ENCODE results near the gene TTLL10. TPM values are rescaled to one million over a fixed set of nuclear protein-coding genes. Genes with fewer than 3 reads are reported as not detected.

TTLL10 gene
- total RNA-seq, 3 donors from 2014 or later: not detected

GRCh38 chr1:1160281-1160930 is 13.3 kb upstream of the TTLL10 start:
- Mint-ChIP-seq H3K27me3 (ENCODE audit: low read depth) (no peaks in the 10 kb centered on the region), H3K36me3 (ENCODE audit: insufficient read depth) (no peaks in the 10 kb centered on the region), H3K4me1 (ENCODE audit: low read depth) (no peaks in the 10 kb centered on the region)

GRCh38 chr1:1161078-1161682 is 12.5 kb upstream of the TTLL10 start:
- H3K36me3 Mint-ChIP-seq (ENCODE audit: insufficient read depth): no peaks in the 10 kb centered on the region
- no peak overlapping the region for H3K4me3 Mint-ChIP-seq
- ATAC-seq: no peak
- DNase-seq: no peak
- H3K27me3 Mint-ChIP-seq (ENCODE audit: low read depth): no peaks in the 10 kb centered on the region
- H3K4me1 Mint-ChIP-seq (ENCODE audit: low read depth): peaks cover 2% of the 10 kb centered on the region
- H3K9me3 Mint-ChIP-seq: no peaks in the 10 kb centered on the region

More at GRCh38 chr1:1160281-1160930, 13.3 kb upstream of the TTLL10 start:
- ATAC-seq: no peak
- no peak overlapping the region for H3K4me3 Mint-ChIP-seq
- DNase-seq: no peak
- peaks cover under 1% of the 10 kb centered on the region for H3K9me3 Mint-ChIP-seq

GRCh38 chr1:1161683-1162079 is 12.0 kb upstream of the TTLL10 start:
- Mint-ChIP-seq H3K27me3 (ENCODE audit: low read depth) (no peaks in the 10 kb centered on the region), H3K36me3 (ENCODE audit: insufficient read depth) (no peaks in the 10 kb centered on the region), H3K9me3 (no peaks in the 10 kb centered on the region), H3K4me1 (ENCODE audit: low read depth) (peaks cover 2% of the 10 kb centered on the region), H3K4me3 (no peak overlapping the region)
- DNase-seq: no peak
- ATAC-seq: no peak

- no peaks in the 10 kb centered on the region for H3K9me3 Mint-ChIP-seq
- H3K4me1 Mint-ChIP-seq (ENCODE audit: low read depth): peaks cover 2% of the 10 kb centered on the region
- no peak for ATAC-seq
These were observed 10.8 kb upstream of the TTLL10 start for GRCh38 chr1:1162597-1163537.

GRCh38 chr1:1163538-1164070 is 10.1 kb upstream of the TTLL10 start:
- H3K9me3 Mint-ChIP-seq: no peaks in the 10 kb centered on the region
- H3K4me1 Mint-ChIP-seq (ENCODE audit: low read depth): peaks cover 2% of the 10 kb centered on the region
- no peak overlapping the region for H3K4me3 Mint-ChIP-seq
- H3K27me3 Mint-ChIP-seq (ENCODE audit: low read depth): no peaks in the 10 kb centered on the region
- H3K36me3 Mint-ChIP-seq (ENCODE audit: insufficient read depth): no peaks in the 10 kb centered on the region
- no peak for ATAC-seq
- no peak for DNase-seq

More at GRCh38 chr1:1162597-1163537, 10.8 kb upstream of the TTLL10 start:
- Mint-ChIP-seq H3K4me3 (no peak overlapping the region), H3K27me3 (ENCODE audit: low read depth) (no peaks in the 10 kb centered on the region), H3K36me3 (ENCODE audit: insufficient read depth) (no peaks in the 10 kb centered on the region)
- DNase-seq: no peak

- no peaks in the 10 kb centered on the region for H3K36me3 Mint-ChIP-seq (ENCODE audit: insufficient read depth)
- no peaks in the 10 kb centered on the region for H3K9me3 Mint-ChIP-seq
- H3K4me1 Mint-ChIP-seq (ENCODE audit: low read depth): peaks cover 2% of the 10 kb centered on the region
- no peak for DNase-seq
- no peak overlapping the region for H3K4me3 Mint-ChIP-seq
- ATAC-seq: no peak
- H3K27me3 Mint-ChIP-seq (ENCODE audit: low read depth): no peaks in the 10 kb centered on the region
These were observed 9.3 kb upstream of the TTLL10 start for GRCh38 chr1:1164361-1164700.

GRCh38 chr1:1164701-1165451 is 8.8 kb upstream of the TTLL10 start:
- H3K4me3 Mint-ChIP-seq: no peak overlapping the region
- H3K36me3 Mint-ChIP-seq (ENCODE audit: insufficient read depth): no peaks in the 10 kb centered on the region
- no peaks in the 10 kb centered on the region for H3K27me3 Mint-ChIP-seq (ENCODE audit: low read depth)
- DNase-seq (no peak), ATAC-seq (no peak)
- H3K4me1 Mint-ChIP-seq (ENCODE audit: low read depth): peaks cover 4% of the 10 kb centered on the region
- no peaks in the 10 kb centered on the region for H3K9me3 Mint-ChIP-seq

GRCh38 chr1:1165485-1165884 is 8.2 kb upstream of the TTLL10 start:
- DNase-seq: no peak
- Mint-ChIP-seq H3K4me1 (ENCODE audit: low read depth) (peaks cover 8% of the 10 kb centered on the region), H3K27me3 (ENCODE audit: low read depth) (peaks cover 3% of the 10 kb centered on the region), H3K4me3 (no peak overlapping the region), H3K9me3 (no peaks in the 10 kb centered on the region), H3K36me3 (ENCODE audit: insufficient read depth) (no peaks in the 10 kb centered on the region)
- ATAC-seq: no peak

GRCh38 chr1:1165900-1166421 is 7.7 kb upstream of the TTLL10 start:
- Mint-ChIP-seq H3K4me1 (ENCODE audit: low read depth) (peaks cover 8% of the 10 kb centered on the region), H3K36me3 (ENCODE audit: insufficient read depth) (no peaks in the 10 kb centered on the region), H3K9me3 (no peaks in the 10 kb centered on the region), H3K4me3 (no peak overlapping the region), H3K27me3 (ENCODE audit: low read depth) (peaks cover 3% of the 10 kb centered on the region)
- ATAC-seq (no peak), DNase-seq (no peak)

GRCh38 chr1:1166642-1167397 is 6.9 kb upstream of the TTLL10 start:
- Mint-ChIP-seq H3K4me3 (no peak overlapping the region), H3K9me3 (no peaks in the 10 kb centered on the region), H3K4me1 (ENCODE audit: low read depth) (peaks cover 8% of the 10 kb centered on the region), H3K27me3 (ENCODE audit: low read depth) (peaks cover 5% of the 10 kb centered on the region), H3K36me3 (ENCODE audit: insufficient read depth) (no peaks in the 10 kb centered on the region)
- ATAC-seq: no peak
- no peak for DNase-seq

- Mint-ChIP-seq H3K9me3 (no peaks in the 10 kb centered on the region), H3K36me3 (ENCODE audit: insufficient read depth) (no peaks in the 10 kb centered on the region), H3K4me1 (ENCODE audit: low read depth) (peaks cover 12% of the 10 kb centered on the region), H3K27me3 (ENCODE audit: low read depth) (peaks cover 9% of the 10 kb centered on the region), H3K4me3 (no peak overlapping the region)
- no peak for ATAC-seq
- DNase-seq: no peak
These were observed 6.3 kb upstream of the TTLL10 start for GRCh38 chr1:1167398-1167821.

GRCh38 chr1:1167841-1168450 is 5.7 kb upstream of the TTLL10 start:
- H3K27me3 Mint-ChIP-seq (ENCODE audit: low read depth): peaks cover 9% of the 10 kb centered on the region
- DNase-seq: no peak
- H3K36me3 Mint-ChIP-seq (ENCODE audit: insufficient read depth): no peaks in the 10 kb centered on the region
- no peak for ATAC-seq
- peaks cover 12% of the 10 kb centered on the region for H3K4me1 Mint-ChIP-seq (ENCODE audit: low read depth)
- H3K4me3 Mint-ChIP-seq: no peak overlapping the region
- H3K9me3 Mint-ChIP-seq: no peaks in the 10 kb centered on the region
